HG03025 (cell line): ENCODE measurements around the gene KRTAP12-1.
"Not testable (repeated sequence)": the region's sequence is repeated elsewhere in the genome, so short reads cannot be mapped to it uniquely, and the experiment has no call there.

Experiments used
- ATAC-seq: cut with Tn5 transposase; IDR thresholded peaks from one replicate; pipeline ENCODE4 v1.9.1; 2021; ENCODE audit warnings: mild to moderate bottlenecking, moderate library complexity; ENCODE audit not compliant: unreplicated experiment, low FRiP score

KRTAP12-1 gene

DNA sequence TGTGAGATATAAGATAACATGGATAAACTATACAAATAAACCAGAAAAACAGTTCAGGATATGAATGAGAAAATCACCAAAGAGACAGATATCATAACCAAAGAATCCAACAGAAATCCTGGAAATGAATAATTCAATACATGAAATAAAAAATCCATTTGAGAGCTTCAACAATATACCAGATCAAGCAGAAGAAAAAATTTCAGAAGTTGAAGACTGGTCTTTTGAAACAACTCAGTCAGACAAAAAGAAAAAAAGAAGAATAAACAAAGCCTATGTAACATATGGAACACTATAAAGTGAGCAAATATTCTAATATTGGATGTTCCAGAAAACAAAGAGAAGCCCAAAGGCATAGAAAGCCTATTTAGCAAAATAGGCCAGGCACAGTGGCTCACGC, 10.1 kb downstream of the KRTAP12-1 start:
- ATAC-seq = no peak

DNA sequence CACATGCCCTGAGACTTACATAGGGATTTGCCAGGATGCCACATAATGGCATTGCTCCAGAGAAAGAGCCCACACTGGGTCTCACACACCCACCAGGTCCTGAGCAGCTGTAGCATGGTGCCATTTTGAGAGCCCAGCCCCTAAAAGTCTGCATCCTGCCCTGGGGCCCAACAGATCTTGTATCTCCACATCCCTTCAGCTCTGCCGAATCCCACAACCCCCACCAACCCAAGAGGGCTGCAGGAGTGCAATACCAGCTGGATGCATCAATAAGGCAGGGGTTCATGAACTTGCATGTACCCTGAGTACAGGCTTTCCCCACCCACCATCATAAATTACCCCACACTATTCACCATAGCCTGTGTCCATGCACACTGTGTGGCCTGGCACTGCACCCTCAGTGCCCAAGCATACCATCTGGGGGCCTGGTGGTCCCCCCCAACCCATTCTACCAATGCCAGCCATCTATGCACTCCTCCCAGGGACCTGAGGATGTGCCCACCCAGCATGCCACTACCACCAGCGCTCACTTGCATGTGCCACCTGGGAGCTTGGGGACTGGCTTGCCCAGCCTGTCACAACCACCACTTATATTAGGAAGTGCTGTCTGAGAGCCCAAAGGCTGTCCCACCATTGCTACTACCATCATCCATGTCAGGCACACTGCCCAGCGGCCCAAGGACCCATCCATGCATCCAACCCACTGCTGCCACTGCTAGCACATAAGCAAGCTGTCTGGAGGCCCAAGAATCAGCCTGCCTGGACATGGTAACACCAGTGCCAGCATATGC, 11.1 kb downstream of the KRTAP12-1 start:
- no peak for ATAC-seq

- ATAC-seq = no peak
These were observed 14.4 kb downstream of the KRTAP12-1 start for GRCh38 chr21:44667612-44668011.

DNA sequence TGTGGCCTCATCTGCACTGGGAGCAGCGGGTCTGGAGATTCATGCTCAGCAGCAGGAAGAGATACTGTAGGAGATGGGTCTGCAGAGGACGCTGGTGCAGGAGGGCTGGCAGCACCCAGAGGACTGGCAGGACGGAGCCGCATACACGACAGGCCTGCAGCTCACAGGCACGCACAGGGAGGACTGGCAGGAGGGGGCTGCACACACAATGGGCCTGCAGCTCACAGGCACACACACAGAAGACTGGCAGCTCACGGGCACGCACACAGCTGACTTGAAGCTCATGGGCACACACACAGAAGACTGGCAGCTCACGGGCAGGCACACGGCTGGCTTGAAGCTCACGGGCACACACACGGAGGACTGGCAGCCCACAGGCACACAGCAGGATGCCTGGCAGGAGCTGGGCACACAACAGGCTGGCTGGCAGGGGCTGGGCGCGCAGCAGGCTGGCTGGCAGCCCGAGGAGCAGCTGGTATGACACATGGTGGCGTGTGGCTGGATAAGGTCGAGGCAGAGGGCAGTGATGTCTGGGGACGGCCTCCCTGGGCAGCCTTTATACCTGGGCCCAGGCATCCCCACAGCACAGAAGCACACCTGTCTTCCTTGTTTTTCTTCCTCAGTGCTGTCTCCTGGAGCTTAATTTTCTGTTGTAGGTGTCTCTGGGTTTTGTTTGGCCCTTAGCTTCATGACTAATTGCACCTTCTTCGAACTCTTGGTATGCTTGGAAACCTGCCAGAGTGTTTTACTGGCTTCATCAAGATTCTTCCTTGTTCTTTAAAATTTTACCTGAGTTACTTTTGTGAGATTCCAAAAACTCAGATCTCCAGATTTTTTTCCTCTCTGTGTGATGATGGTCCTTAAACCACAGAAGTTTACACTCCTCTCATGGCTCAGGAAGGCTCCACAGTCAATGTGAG, 15.3 kb downstream of the KRTAP12-1 start, which contains the start of gene KRTAP12-2:
Gene KRTAP12-2 (minus strand): TSS at position 527 of the 920 bp plus-strand sequence. CDS start 41 bp downstream, at position 486.
- ATAC-seq = no peak

DNA sequence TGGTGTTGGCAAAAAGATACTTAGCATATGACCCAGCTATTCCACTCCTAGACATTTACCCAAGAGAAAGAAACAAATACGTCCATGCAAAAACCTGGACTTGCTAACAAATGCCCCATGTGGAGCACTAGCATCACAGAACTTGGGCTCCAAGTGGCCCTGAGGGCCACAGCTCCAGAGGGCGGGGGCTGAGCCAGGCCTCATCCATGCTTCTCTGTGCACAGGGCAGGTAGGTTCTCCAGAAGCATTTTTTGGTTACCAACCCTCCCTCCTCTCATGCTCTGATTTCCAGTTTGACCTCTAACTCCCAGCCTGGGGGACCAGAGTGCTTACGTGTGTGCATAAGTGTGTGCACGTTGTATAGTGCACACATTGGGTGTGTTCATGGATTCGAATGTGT, 17.3 kb downstream of the KRTAP12-1 start:
- ATAC-seq = no peak

DNA sequence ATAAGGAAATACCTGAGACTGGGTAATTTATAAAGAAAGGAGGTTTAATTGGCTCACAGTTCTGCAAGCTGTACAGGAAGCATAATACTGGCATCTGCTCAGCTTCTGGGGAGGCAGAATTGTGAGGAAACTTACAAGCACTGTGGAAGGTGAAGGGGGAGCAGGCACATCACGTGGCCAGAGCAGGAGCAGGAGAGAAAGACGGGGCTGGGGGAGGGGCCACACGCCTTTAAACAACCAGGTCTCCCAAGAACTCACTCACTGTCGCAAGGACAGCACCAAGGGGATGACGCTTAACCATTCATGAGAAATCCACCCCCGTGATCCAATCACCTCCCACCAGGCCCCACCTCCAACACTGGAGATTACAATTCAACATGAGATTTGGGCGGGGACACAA, 20.4 kb downstream of the KRTAP12-1 start:
- ATAC-seq = not testable (repeated sequence)

GRCh38 chr21:44658913-44659595, 22.9 kb downstream of the KRTAP12-1 start:
- no peak for ATAC-seq

GRCh38 chr21:44658541-44658910, 23.4 kb downstream of the KRTAP12-1 start:
- no peak for ATAC-seq

DNA sequence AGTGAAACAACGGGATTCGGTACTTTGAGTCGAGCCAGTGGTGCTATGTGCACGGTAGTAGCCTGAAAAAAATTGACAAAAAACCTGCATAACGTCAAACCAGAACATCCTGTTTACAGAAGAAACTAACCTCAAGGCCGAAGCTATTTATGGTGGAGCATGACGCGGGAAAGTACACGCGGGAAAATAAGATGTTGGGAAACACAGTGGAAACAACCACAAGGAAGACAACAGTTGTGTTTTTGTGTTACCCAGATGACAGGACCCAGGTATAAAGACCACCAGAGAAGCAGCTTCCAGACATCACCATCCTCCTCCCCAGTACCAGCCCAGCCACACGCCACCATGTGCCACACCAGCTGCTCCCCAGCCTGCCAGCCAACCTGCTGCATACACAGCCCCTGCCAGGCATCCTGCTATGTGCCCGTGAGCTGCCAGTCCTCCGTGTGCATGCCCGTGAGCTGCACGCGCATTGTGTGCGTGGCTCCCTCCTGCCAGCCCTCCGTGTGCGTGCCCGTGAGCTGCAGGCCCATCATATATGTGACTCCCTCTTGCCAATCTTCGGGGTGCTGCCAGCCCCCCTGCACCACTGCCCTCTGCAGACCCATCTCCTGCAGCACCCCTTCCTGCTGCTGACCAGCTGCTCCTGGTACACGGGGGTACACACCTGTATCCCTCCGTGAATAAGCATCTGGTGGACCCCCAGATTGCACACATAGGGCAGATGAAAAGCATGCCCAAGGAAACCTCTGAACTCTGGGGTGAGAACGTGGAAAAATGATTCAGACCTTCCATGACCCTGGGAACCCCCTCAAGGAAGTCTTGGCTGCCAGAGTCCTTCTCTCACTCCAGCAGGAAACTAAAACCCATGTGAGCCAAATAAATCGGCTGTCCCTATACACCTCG, 24.1 kb downstream of the KRTAP12-1 start, which contains the start of gene KRTAP12-3:
Gene KRTAP12-3 (plus strand): TSS at position 298 of the 906 bp plus-strand sequence. CDS start 48 bp downstream, at position 346.
- ATAC-seq = no peak

DNA sequence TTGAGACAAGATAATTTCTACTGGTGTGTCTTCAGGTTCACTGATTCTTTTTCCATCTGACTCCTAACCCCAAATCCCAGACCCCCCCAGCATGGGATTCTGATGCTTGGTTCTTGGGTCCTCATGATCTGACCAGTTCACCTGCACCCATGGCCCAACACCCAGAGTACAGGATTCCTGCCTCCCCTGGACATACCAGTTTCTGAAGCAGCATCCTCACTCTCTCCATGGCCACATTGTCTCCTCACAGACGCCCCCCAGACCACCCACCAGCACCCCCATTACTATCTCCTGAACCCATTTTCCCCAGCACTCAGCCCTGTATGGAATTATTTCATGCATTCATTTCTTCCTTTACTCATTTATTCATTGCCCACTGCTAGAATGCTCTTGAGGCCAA, 25.1 kb downstream of the KRTAP12-1 start:
- ATAC-seq = no peak

GRCh38 chr21:44654576-44655175, 27.3 kb downstream of the KRTAP12-1 start, which contains the start of gene KRTAP12-4:
Gene KRTAP12-4, minus strand, starts transcription at chr21:44654659. Its CDS starts 45 bp downstream, at chr21:44654614.
- ATAC-seq = no peak

DNA sequence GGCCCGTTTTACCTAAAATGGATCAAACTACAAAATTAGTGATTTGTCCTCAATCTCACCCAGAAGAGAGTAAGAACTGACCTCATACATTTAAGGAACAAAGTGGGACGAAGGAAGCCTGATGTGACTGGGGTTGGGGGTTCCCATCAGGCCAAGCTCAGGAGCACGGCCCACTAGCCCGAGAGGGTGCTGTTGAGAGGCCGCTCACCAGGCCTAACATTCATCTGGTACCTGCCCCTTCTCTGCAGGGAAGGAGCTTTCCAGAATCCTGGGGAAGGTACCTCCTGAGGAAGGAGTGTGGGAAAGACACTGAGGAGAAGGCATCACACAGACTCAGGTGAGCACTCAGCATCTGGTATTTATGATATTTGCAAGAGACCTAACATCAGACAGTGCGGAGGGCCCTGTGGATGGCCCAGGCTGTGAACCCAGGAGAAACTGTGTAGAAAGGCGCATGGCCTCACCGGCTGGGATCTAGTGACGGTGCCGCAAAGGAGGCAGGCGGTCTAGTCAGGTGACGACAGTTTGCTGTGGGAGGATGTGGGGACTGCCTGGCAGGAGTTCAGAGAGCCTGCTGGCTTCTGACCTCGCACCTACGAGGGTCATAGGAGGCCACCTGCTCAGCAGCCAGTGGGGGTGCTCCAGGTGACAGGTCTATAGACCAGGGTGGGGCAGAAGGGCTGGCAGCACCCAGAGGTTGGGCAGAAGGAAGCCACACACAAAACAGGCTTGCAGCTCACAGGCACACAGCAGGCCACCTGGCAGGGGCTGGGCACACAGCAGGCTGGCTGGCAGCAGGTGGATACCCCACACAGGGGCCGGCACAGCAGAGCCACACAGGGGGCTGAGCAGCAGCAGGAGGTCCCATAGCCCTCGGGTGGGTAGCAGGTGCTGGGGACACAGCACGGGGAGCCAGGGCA, 28.0 kb downstream of the KRTAP12-1 start:
- no peak for ATAC-seq

DNA sequence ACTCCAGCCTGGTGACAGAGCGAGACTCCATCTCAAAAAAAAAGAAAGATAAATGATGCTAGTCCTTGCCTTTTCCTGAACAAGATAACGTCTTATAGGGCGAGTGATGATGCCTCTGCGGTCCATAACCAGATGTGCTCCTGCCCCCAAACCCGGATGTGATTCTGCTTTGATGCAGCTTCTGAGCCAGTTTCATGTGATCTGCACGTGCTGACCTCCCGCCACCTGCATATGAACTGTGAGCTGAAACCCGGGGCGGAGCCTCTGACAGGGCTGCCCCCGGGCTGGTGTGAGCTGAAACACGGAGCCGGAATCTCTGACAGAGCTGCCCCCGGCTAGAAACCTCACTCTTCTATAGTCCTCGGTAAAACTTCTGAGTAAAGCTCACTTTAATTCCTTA, 28.8 kb downstream of the KRTAP12-1 start:
- ATAC-seq = no peak

- no peak for ATAC-seq
These were observed 30.8 kb downstream of the KRTAP12-1 start for GRCh38 chr21:44650973-44651675.

GRCh38 chr21:44650265-44650972, 31.5 kb downstream of the KRTAP12-1 start:
- no peak for ATAC-seq

DNA sequence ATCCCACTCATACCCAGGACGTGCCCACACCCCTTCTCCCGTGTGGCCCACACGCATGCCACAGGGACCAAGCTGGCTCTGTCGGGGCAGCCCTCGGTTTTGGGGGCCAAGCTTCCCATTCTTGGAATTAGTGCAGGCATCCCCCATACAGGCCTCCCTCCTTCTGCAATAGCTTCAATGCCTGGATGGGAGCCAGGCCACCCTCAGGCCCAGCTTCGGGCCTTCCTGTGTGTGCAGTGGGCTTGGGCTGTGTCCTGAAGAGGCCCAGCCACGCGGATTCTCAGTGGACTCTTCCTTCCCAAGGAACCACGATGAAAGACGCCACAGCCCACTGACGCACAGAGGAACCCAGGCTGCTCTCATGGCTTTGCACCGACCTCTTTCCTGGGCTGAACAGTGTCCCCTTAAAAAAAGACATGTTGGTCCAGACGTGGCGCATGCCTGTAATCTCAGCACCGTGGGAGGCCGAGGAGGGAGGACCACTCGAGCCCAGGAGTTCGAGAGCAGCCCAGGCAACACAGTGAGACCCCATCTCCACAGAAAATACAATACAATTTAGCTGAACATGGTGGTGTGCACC, 32.4 kb downstream of the KRTAP12-1 start:
- no peak for ATAC-seq
